ENCODE results near the gene KPNA4.

KPNA4 gene

GRCh38 chr3:160473221-160473620 is 92.2 kb downstream of the KPNA4 start:
- Histone ChIP-seq H3K4me3 (ENCODE audit: low read depth, low read length, poor library complexity, severe bottlenecking) (no peak overlapping the region), H2AFZ (ENCODE audit: low read length) (no peak overlapping the region), H3K9me3 (ENCODE audit: low read length) (peaks cover 21% of the 10 kb centered on the region), H3K27me3 (ENCODE audit: insufficient read depth, low read length) (no peaks in the 10 kb centered on the region), H3K9me2 (ENCODE audit: low read depth, low read length) (no peaks in the 10 kb centered on the region), H3K4me2 (ENCODE audit: low read length) (no peak overlapping the region), H3K9ac (ENCODE audit: low read length) (no peak overlapping the region), H3K79me2 (ENCODE audit: insufficient read depth, low read length) (no peaks in the 10 kb centered on the region), H3K27ac (ENCODE audit: low read depth, low read length, poor library complexity, severe bottlenecking) (no peak overlapping the region), H3K36me3 (ENCODE audit: insufficient read depth, low read length) (no peaks in the 10 kb centered on the region), H3K4me1 (ENCODE audit: insufficient read depth, low read length, severe bottlenecking) (no peaks in the 10 kb centered on the region), H3F3A (ENCODE audit: insufficient read depth, low read length) (no peaks in the 10 kb centered on the region), H4K20me1 (ENCODE audit: insufficient read depth, low read length) (no peaks in the 10 kb centered on the region)
- TF ChIP-seq EZH2 (IDR thresholded peaks at IDR 0.05; ENCODE audit: borderline replicate concordance, low read length) = no peak
- no peak for TF ChIP-seq CTCF (IDR thresholded peaks at IDR 0.05; ENCODE audit: low read length)

GRCh38 chr3:160472344-160472743 is 93.0 kb downstream of the KPNA4 start:
- Histone ChIP-seq H3K36me3 (ENCODE audit: insufficient read depth, low read length) (no peaks in the 10 kb centered on the region), H3K4me1 (ENCODE audit: insufficient read depth, low read length, severe bottlenecking) (no peaks in the 10 kb centered on the region), H3K27me3 (ENCODE audit: insufficient read depth, low read length) (no peaks in the 10 kb centered on the region; the same call in 1 of the 2 replicates), H3F3A (ENCODE audit: insufficient read depth, low read length) (no peaks in the 10 kb centered on the region), H3K9me3 (ENCODE audit: low read length) (peaks cover 21% of the 10 kb centered on the region), H3K27ac (ENCODE audit: low read depth, low read length, poor library complexity, severe bottlenecking) (no peak overlapping the region), H3K9me2 (ENCODE audit: low read depth, low read length) (no peaks in the 10 kb centered on the region), H3K4me2 (ENCODE audit: low read length) (no peak overlapping the region), H3K9ac (ENCODE audit: low read length) (no peak overlapping the region), H3K4me3 (ENCODE audit: low read depth, low read length, poor library complexity, severe bottlenecking) (no peak overlapping the region), H3K79me2 (ENCODE audit: insufficient read depth, low read length) (no peaks in the 10 kb centered on the region), H2AFZ (ENCODE audit: low read length) (no peak overlapping the region), H4K20me1 (ENCODE audit: insufficient read depth, low read length) (no peaks in the 10 kb centered on the region)
- no peak for TF ChIP-seq CTCF (IDR thresholded peaks at IDR 0.05; ENCODE audit: low read length)
- no peak for TF ChIP-seq EZH2 (IDR thresholded peaks at IDR 0.05; ENCODE audit: borderline replicate concordance, low read length)

- Histone ChIP-seq H3K27ac (ENCODE audit: low read depth, low read length, poor library complexity, severe bottlenecking) (no peak overlapping the region), H3K4me3 (ENCODE audit: low read depth, low read length, poor library complexity, severe bottlenecking) (no peak overlapping the region), H3K9me3 (ENCODE audit: low read length) (peaks cover 21% of the 10 kb centered on the region), H3K9ac (ENCODE audit: low read length) (no peak overlapping the region), H4K20me1 (ENCODE audit: insufficient read depth, low read length) (no peaks in the 10 kb centered on the region), H3K27me3 (ENCODE audit: insufficient read depth, low read length) (no peaks in the 10 kb centered on the region; the same call in 1 of the 2 replicates), H3K9me2 (ENCODE audit: low read depth, low read length) (no peaks in the 10 kb centered on the region), H3K79me2 (ENCODE audit: insufficient read depth, low read length) (no peaks in the 10 kb centered on the region), H3K4me1 (ENCODE audit: insufficient read depth, low read length, severe bottlenecking) (no peaks in the 10 kb centered on the region), H3K36me3 (ENCODE audit: insufficient read depth, low read length) (no peaks in the 10 kb centered on the region), H2AFZ (ENCODE audit: low read length) (no peak overlapping the region), H3F3A (ENCODE audit: insufficient read depth, low read length) (no peaks in the 10 kb centered on the region), H3K4me2 (ENCODE audit: low read length) (no peak overlapping the region)
- no peak for TF ChIP-seq CTCF (IDR thresholded peaks at IDR 0.05; ENCODE audit: low read length)
- no peak for TF ChIP-seq EZH2 (IDR thresholded peaks at IDR 0.05; ENCODE audit: borderline replicate concordance, low read length)
Observed at GRCh38 chr3:160471892-160472291, 93.5 kb downstream of the KPNA4 start.

Measured in OCI-LY1 (cell line).